GM19455 (cell line): ENCODE measurements around the gene NEDD9.

ENCODE experiments used
- ATAC-seq: cut with Tn5 transposase; IDR thresholded peaks from one replicate; pipeline ENCODE4 v1.9.1; 2021; ENCODE audit not compliant: unreplicated experiment

NEDD9 gene, protein sequence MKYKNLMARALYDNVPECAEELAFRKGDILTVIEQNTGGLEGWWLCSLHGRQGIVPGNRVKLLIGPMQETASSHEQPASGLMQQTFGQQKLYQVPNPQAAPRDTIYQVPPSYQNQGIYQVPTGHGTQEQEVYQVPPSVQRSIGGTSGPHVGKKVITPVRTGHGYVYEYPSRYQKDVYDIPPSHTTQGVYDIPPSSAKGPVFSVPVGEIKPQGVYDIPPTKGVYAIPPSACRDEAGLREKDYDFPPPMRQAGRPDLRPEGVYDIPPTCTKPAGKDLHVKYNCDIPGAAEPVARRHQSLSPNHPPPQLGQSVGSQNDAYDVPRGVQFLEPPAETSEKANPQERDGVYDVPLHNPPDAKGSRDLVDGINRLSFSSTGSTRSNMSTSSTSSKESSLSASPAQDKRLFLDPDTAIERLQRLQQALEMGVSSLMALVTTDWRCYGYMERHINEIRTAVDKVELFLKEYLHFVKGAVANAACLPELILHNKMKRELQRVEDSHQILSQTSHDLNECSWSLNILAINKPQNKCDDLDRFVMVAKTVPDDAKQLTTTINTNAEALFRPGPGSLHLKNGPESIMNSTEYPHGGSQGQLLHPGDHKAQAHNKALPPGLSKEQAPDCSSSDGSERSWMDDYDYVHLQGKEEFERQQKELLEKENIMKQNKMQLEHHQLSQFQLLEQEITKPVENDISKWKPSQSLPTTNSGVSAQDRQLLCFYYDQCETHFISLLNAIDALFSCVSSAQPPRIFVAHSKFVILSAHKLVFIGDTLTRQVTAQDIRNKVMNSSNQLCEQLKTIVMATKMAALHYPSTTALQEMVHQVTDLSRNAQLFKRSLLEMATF

DNA sequence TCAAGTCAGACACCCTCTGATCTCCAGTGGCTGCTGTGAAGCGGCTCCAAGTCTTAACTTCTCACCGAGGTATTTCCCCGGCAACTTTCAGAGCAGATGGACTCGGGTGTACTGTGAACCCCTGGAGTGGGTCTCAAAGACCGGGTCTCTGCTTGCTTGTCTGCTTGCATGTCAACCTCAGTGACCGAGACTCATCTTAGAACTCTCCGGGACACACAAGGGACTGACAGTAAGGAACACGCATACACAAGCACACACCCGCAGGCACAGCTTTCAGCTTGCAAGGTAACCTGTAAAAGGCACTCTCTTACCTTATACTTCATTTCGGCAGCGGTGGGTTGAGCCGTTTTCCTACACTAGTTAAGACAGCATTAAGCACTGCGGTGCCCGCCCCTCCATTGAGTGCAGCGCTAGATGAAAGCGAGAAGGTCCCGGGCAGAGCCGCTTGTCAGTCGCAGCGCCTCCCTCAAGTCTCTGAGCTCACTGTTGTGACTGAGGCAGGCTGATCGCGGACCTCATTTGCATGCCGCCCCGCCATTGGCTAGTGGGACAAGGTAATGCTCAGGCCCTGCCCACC, at the start of gene NEDD9:
NEDD9 (minus strand) TSS at position 476 of the 577 bp plus-strand sequence; CDS start at position 323, 153 bp downstream.
- peak; percentile 100 for ATAC-seq

DNA sequence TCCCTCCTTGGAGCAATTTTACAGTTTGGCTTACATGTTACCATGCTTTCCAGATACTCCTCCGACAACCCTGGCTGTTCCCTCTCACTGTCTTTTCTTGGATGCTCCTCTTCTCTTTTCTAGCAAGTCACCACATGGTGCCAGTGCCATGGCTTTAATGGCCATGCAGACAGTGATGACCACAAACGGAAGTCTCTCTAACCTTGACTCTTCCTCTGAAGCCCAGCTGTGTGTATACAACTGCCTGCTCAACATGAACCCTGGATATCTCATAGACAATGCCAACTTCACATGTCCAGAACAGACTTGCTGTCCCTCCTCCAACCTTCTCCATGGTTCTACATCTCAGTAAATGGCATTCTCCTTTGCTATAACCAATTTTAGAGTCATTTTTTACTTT, 49.8 kb upstream of the NEDD9 start:
- ATAC-seq = no peak

DNA sequence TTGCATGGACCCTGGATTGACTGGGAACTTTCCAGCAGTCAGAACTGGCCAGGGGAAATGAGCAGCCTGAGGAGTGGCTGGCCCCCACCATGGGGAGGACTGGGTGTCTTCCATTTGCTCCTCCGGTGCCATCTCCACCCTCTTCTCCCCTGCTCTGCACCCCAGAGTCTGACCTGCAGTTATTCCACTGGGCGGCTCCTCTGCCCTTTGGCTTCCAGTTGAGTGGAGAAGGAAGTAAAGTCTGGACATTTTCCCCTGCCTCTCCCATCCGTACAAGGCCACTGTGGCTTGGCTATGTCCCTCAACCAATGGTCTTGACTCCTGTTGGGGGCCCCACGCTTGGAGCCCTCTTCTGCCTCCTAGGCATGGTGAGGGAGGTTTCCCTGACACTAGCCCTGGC, 47.9 kb upstream of the NEDD9 start:
- no peak for ATAC-seq

DNA sequence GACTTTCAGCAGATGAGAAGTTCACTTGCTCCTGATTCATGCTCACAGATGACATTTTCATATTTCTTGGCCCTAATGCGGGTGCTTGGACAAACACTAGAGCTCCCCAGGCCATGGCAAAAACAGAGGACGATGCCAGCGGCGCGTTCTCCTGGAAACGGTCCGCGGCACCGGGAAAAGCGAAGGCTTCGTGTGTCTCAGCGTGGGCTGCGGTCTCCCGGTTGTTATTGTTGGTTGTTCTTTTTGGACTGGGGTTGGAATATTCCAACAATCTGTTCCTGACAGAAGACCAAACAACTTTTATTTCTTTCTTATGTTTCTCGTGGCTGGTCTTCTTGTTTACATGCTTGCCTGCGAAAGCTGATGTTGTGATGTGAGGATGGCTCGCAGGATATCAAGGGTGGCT, 46.8 kb upstream of the NEDD9 start:
- no peak for ATAC-seq

DNA sequence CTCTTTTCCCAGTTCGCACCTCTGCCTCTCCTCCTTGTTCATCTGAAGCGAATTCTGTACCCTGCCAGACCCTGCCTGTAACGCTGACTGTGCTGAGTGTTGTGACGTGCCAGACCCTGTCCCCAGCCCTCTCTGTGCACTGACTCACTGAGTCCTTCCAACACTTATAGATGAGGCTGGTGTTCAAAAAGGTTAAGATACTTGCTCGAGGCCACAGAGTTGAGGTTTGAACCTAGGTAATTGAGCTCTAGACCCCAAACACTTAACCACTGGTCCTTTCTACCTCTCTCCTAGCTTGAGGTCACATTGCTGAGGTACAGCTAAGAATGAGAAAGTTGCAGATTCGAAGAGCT, 45.7 kb upstream of the NEDD9 start:
- ATAC-seq = peak; percentile 36

DNA sequence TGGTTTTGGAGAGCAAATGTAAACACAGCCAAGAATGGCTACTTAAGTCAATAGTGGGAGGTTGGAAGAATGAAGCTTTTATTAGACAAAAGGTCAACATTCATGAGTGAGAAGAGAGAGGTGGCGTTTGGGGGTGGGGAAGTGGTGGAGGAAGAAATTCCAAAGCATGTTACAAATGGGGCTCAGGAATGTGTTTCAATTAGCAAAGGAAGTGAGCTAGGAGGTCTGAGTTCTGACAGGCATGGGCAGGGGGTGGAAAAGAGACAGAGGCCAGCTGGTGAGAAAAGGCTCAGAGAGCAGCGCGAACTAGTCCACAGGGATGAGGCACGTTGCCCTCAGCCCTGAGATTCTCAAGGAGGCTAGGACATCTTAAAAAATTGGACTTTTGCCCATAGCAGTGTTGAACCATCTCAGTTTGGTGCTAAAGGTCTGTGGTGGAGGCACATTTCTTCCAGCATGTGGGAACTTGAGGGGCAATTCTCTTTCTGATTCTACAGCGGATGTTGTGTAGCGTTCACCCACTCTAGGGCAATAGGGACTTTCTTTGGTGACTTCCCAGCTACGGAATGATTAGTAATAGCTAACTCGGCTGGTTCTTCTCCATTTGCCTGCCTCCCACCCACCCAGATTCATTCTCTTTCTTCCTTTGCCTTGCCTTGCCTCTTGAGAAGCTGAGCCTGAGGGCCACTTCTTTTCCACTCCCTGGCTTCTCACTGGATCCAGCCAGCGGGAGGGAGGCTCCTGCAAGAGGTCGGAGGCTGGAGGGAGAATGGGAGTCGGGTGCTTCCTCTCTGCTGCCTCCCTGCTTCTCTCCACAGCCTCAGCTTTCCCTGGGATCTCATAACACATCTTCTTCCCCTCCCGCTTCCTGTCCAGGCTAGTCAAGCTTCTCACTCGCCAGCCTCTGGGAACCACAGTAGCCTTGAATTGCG, 45.1 kb upstream of the NEDD9 start:
- peak; percentile 47 for ATAC-seq

DNA sequence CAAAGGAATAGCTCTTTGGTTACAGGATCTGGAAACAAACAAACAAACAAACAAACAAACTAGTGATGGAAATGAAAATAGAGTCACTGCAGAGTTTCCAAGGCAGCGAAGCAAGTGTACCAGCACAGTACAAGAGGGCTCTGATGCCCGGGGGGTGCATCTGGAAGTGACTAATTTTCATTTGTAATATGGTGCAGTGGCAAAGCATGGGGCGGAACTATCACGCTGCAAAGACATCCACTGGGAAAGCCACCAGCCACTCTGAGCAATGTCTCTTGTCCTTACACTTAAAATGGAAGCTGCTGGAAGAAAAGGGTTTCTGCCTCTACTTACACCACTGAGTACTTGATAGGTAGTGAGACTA, 44.4 kb upstream of the NEDD9 start:
- no peak for ATAC-seq

DNA sequence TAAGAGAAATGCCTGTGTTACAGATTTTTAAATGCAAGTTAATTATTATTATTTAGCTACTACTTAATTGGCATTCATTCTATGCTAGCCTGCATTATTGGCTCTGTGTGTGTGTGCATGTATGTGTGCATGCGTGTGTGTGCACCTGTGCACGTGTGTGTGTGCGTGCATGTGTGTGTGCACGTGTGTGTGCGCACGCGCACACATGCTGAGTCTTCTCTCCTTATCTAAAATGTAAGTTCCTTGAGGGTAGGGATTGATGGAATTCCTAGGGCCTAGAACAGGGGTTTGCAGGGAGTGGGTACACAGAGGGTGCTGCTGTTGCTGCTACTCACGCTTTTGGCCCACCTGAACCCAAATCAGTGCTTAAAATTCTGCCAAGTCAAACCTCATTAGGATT, 43.8 kb upstream of the NEDD9 start:
- no peak for ATAC-seq

DNA sequence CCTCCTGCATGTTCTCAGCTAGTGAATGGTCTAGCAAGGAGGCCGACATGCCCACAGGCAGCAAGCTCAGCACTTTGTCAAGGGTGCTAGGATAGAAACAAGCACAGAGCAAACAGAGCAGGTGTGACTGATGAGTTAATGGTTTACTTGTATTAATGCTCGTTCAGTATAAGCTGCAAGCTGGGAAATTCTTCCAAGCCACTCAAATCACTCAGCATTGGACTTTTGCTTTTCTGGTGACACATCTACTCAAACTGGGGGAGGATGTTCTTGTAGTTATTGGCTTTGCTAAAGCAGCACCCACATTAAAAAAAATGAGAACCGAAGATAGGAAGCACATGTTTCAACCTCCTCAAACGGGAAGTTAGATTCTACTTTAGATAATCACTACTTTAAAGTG, 43.1 kb upstream of the NEDD9 start:
- ATAC-seq = peak; percentile 56

DNA sequence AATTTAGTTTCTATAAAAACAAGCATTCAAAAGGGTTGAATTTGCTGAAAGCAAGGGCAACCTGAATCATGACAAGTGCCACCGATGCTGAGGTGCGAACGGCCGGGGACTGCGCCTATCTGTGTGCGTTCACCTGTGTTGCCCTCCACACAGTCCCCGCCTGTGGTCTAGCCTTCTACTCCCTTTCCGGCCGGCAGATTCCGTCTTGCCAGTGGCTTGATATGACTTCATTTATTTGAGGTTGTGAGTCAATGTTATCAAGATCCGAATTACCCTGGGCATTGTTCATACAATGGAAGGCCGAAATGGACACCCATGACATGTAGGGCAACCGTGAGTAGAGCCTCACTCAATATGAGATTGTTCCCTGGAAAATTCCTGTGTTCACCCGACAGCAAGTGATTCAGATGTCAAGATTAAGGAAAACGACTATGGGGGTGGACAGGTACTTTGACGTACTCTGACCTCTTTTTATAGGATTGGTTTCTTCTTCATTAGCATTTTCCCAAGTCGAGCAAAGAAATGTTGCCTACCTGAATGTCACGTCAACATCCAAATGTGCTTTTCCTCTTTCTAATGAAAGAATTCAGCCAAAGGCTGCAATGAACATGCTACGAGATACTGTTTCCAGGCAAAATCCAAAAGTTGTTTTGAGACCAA, 41.1 kb upstream of the NEDD9 start:
- no peak for ATAC-seq

DNA sequence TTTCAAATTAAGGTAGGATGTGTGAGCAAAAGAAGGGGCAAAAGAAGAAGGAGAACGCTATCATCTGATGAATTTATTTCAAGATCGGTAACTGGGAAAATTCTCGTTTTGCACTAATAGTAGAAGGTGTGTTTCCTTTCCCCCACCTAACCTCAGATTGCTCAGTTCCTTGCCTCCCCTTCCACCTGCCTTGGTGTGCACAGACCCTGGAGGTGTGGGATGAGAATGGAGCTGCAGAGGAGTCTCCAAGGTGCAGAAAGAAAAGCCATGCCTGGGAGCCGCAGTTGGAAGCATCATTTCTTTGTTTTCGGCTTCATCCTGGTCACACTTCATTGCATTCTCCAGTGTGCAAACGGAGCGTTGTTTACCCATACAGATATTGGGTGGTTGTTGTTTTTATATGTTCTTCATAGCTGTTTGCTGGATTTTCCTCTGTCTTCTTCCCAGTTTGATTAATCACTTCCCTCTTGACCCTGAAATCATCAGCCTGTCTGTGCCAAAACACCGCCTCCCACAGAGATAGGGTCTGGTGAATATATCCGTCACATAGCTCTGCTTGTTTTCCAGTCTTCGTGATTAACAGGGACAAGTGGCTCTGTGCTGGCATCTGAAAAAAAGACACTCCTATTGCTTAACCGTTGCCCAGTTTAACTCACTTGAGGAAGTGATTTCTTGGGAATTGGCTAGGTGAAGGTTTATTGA, 40.2 kb upstream of the NEDD9 start:
- ATAC-seq = no peak

DNA sequence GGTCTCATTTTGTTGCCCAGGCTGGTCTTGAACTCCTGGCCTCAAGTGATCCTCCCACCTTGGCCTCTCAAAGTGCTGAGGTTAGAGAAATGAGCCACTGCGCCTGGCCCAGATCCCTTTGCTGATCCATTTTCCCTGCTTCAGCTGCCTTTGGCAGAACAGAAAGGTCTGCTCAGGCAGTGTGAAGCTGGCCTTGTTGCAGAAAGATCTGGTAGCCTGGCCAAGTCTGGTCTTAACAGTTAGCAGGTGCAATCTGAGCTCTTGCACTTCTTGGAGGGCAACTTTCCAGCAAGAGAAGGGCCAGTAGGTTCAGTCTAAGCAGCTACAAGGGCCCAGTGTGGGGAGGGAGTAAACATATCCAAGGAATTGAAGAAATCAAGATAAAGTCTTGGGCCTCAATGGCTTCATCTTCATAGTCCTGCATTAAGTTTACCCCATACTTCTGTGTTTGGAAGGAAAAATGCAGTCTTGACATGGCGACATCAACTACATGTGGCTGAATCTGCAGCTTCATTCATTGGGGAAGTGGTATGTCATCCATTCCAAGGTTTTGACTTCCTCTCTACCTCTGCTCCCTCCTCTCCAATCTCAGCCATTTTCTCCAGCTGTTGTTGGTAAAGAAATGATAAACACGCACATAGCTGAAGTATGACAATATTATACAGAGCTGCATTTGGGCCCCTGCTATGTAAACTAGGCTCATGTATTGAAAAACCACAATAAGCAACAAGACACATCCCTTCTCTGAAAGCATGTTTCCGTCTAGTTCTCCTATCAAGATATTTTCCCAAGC, 39.0 kb upstream of the NEDD9 start:
- ATAC-seq = no peak

DNA sequence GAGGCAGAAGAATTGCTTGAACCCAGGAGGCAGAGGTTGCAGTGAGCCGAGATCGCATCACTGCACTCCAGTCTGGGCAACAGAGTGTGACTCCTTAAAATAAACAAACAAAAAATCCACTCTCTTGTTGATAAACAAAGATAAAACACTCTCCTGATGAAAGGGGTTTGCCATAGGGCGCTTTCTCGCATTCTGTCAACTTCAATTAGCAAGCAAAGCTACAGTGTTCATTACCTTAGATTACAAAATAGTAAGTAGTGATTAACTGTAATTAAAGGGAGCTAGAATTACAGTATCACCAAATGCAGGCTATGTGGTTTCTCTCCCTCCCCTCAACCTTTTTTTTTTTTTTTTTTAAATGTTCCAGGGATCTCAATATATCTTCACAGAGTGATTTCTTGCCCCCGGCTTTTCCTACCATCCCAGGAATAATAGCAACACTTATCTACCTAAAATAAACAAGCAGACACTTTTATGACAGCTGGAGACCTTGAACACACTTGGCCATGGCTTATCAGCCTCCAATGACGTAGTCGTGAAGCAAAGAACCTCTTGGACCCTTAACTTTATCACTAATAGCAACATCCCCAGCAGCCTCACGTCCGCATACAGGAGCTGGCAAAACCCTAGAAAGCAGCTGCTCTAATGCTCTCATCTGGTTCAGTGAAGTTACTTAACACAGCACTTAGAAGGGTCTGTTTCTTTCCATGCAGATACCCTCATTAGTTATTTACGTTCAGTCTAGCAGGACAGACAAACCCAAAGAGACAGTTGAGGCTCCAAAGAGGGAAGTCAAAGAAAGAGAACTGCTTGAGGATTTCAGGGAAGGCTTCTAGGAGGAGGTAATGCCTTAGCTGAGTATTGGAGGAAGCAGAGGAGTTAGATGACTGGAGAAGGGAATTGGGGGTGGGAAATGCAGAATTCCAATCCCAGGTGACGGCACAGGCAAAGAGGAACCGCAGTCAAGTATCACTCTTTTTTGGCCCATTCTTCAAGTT, 37.9 kb upstream of the NEDD9 start:
- no peak for ATAC-seq

DNA sequence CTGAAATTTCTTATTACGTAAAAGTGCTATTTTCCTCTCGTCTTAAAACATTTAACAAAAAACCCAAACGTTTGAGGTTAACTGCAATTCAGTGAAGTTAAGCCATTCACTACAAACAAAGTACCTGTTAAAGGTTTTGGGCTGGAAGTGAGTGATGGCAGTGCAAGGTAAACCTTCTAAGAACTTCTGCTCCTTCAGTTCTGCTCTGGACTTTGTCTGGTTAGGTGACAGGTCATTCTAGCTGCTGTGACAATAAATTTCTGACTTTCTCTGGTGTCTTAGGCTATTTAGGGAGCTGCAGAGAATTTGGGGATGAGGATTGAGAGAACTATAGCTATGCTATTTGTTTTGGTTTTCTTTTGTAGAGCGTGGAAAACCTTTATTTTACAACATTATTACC, 36.5 kb upstream of the NEDD9 start:
- no peak for ATAC-seq

DNA sequence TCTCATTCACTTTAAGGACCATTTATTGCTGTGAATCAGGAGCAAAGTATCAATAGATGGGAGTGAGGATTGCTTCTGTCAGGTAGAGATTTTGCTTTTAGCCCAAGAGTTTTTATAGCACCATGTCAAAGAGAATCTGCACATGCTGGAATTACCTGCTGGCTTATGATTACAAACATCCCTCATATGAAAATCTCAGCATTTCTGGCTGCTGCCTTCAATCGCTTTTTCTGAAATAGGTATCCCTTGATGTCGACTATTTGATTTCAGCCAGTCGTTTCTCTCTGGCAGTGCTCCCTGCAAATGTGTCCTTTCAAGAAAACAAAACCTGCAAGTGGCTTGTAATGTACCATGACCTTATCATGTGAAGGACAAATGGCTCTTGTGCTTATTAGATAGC, 34.5 kb upstream of the NEDD9 start:
- no peak for ATAC-seq

DNA sequence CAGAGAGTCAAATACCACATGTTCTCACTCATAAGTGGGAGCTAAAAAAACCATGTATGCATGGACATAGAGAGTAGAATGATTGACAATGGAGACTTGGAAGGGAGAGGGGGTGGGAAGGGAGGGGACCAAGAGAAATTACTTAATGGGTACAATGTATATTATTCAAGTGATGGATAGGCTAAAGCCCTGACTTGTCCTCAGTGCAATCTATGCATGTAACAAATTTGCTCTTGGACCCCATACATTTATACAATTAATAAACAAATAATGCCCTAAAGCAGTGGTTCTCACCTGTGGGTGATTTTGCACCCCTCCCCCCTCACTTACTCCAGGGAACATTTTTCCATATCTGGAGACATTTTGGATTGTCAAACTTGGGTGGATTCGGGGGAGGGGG, 33.5 kb upstream of the NEDD9 start:
- ATAC-seq = no peak

DNA sequence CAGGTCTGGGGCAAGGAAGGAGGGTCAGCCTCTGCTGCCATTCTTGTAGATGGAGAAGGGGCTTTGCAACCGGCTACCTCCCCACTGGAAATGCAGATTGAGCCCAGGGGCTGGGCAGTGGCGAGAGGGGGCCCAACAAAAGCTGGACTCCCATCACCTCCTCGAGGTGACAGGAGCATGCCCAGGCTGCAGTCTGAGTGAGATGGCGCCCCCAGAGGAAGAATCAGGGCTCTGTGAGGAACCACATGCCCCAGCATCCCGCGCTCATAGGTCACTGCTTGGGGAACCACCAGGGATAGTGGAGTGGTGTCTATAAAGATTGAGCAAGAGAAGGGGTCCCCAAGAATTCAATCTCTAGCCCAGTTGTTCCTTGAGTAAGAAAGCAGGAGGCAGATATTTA, 31.6 kb upstream of the NEDD9 start:
- ATAC-seq = no peak

DNA sequence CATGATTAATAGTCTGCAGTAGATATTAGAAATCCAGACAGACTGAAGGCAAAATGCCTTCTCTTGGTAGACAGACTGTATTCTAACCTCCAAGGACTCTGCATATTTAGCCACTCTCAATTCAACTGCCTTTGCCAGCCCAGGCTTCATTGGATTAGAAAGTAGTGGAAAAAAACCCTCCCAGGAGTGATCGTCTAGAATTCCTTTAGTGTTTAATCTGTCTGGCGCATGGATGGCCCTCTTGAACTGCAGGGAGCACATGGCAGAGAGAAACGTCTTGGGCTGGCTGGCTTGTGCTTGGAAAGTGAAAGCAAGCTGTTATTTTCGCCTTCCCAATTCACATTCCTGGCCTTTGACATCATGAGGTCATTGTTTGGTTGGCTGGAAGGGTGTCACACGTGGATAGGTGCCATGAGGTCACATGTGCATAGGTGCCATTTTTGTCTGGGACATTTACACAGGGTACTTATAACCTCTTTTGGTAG, 30.9 kb upstream of the NEDD9 start:
- ATAC-seq = no peak
